ENCODE data around the gene EI24. TPM values are rescaled to one million over a fixed set of nuclear protein-coding genes. Genes with fewer than 3 reads are reported as not detected.
A peak's percentile ranks its signal among the peaks of the same experiment; 100 is the strongest.

The EI24 gene
- total RNA-seq, 2 experiments from 2014 or later = 36.3 to 36.6 TPM

- POLR2A ChIA-PET = no interaction called here
- no peak for ATAC-seq
Observed at GRCh38 chr11:125579811-125580210, 10.5 kb downstream of the EI24 start.

DNA sequence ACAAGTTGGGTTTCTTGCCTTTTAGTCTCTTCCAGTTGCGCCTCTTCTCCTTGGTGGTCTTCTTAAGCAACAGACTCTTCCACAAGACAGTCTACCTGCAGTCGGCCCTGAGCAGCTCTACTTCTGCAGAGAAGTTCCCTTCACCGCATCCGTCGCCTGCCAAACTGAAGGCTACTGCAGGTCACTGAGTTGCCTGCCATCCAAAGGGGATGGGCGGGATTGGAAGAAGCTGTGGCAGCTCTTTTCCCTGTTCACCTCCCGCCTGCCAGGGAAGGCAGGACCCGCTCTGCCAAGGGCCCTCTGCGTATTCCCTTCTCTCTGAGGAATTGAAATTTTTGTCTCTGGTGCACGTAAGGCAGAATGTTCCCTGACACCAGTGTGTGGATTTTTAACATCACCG is 14.2 kb downstream of the EI24 start:
- POLR2A ChIA-PET = no interaction called here
- Mint-ChIP-seq H3K27me3 (no peaks in the 10 kb centered on the region), H3K27ac (no peak overlapping the region), H3K36me3 (ENCODE audit: low read depth) (peaks cover 32% of the 10 kb centered on the region), H3K4me1 (peaks cover 4% of the 10 kb centered on the region), H3K4me3 (no peak overlapping the region), H3K9me3 (ENCODE audit: low read depth) (no peaks in the 10 kb centered on the region)
- CTCF ChIA-PET = no interaction called here
- DNase-seq (no peak), ATAC-seq (no peak)
- intact Hi-C loops (cut with DNase I, micrococcal nuclease) = no loop called here

More at GRCh38 chr11:125579811-125580210, 10.5 kb downstream of the EI24 start:
- Mint-ChIP-seq H3K4me3 (no peak overlapping the region), H3K9me3 (ENCODE audit: low read depth) (no peaks in the 10 kb centered on the region), H3K4me1 (no peaks in the 10 kb centered on the region), H3K27ac (no peak overlapping the region), H3K27me3 (no peaks in the 10 kb centered on the region), H3K36me3 (ENCODE audit: low read depth) (peaks cover 56% of the 10 kb centered on the region)
- CTCF ChIA-PET = interaction anchor here (0.6 kb wide), 1 partner anchor 491 kb away, joined by 3 read pairs; no protein-coding TSS in a partner anchor
- no peak for DNase-seq
- intact Hi-C loops (cut with DNase I, micrococcal nuclease) = no loop called here

GRCh38 chr11:125585487-125585886 is 16.2 kb downstream of the EI24 start:
- no peak for DNase-seq
- intact Hi-C loops (cut with DNase I, micrococcal nuclease) = no loop called here
- H3K27me3 Mint-ChIP-seq = no peaks in the 10 kb centered on the region
- H3K9me3 Mint-ChIP-seq (ENCODE audit: low read depth) = no peaks in the 10 kb centered on the region
- no peak overlapping the region for H3K4me3 Mint-ChIP-seq
- peaks cover 20% of the 10 kb centered on the region for H3K36me3 Mint-ChIP-seq (ENCODE audit: low read depth)
- ChIA-PET CTCF (interaction anchor here (0.6 kb wide), 1 partner anchor 99 kb away, joined by 3 read pairs; no protein-coding TSS in a partner anchor), POLR2A (interaction anchor here (1.4 kb wide), 1 partner anchor 16 kb away, joined by 4 read pairs; the partner anchor contains the start of gene EI24)
- no peak overlapping the region for H3K27ac Mint-ChIP-seq
- peaks cover 10% of the 10 kb centered on the region for H3K4me1 Mint-ChIP-seq
- ATAC-seq = no peak

- intact Hi-C loops (cut with DNase I, micrococcal nuclease) = no loop called here
- POLR2A ChIA-PET = interaction anchor here (0.5 to 1.4 kb wide), 3 partner anchors 12 to 651 kb away, joined by 4 to 6 read pairs (median 4); partner anchors contain the start of gene EI24
- peaks cover 16% of the 10 kb centered on the region for H3K4me1 Mint-ChIP-seq
- DNase-seq = no peak
- no peaks in the 10 kb centered on the region for H3K27me3 Mint-ChIP-seq
- no peak overlapping the region for H3K27ac Mint-ChIP-seq
- peak; percentile 68 for ATAC-seq
- H3K36me3 Mint-ChIP-seq (ENCODE audit: low read depth) = peaks cover 16% of the 10 kb centered on the region
- H3K9me3 Mint-ChIP-seq (ENCODE audit: low read depth) = no peaks in the 10 kb centered on the region
- no peak overlapping the region for H3K4me3 Mint-ChIP-seq
- CTCF ChIA-PET = interaction anchor here (0.6 to 0.7 kb wide), 2 partner anchors 16 to 190 kb away, joined by 3 read pairs; no protein-coding TSS in a partner anchor
Observed at GRCh38 chr11:125586623-125587022, 17.3 kb downstream of the EI24 start.

- DNase-seq = no peak
Observed at GRCh38 chr11:125587480-125587879, 18.2 kb downstream of the EI24 start.

DNA sequence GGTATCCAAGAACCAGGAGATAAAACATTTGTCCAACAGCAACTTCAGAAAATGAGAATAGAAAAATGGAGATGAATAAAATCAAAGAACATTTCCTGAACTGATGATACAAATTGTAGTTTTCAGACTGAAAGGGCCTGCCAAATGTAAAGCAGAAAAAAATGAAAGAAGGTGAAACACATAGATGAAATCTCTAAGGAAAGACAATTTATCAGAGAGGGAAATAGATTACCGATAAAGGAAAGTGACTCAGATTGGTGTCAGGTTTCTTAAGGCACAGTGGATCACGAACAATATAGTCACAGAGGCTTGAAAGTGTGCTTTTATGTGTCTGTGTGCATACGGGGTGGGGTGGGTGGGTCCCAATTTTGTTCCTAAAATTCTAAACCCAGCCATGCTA is 19.2 kb downstream of the EI24 start:
- Mint-ChIP-seq H3K4me3 (no peak overlapping the region), H3K4me1 (peaks cover 18% of the 10 kb centered on the region), H3K9me3 (ENCODE audit: low read depth) (no peaks in the 10 kb centered on the region), H3K36me3 (ENCODE audit: low read depth) (peaks cover 17% of the 10 kb centered on the region), H3K27ac (peak overlapping the region; percentile 17), H3K27me3 (no peaks in the 10 kb centered on the region)
- DNase-seq (no peak), ATAC-seq (no peak)
- POLR2A ChIA-PET = no interaction called here
- intact Hi-C loops (cut with DNase I, micrococcal nuclease) = no loop called here
- CTCF ChIA-PET = interaction anchor here (1.0 to 2.4 kb wide), 2 partner anchors 37 to 39 kb away, joined by 3 to 7 read pairs; no protein-coding TSS in a partner anchor

More at GRCh38 chr11:125587480-125587879, 18.2 kb downstream of the EI24 start:
- intact Hi-C loops (cut with DNase I, micrococcal nuclease) = no loop called here
- Mint-ChIP-seq H3K36me3 (ENCODE audit: low read depth) (peaks cover 16% of the 10 kb centered on the region), H3K9me3 (ENCODE audit: low read depth) (no peaks in the 10 kb centered on the region), H3K4me1 (peaks cover 17% of the 10 kb centered on the region), H3K27ac (no peak overlapping the region), H3K4me3 (no peak overlapping the region), H3K27me3 (no peaks in the 10 kb centered on the region)
- no peak for ATAC-seq
- CTCF ChIA-PET = interaction anchor here (1.0 kb wide), 1 partner anchor 38 kb away, joined by 3 read pairs; no protein-coding TSS in a partner anchor
- POLR2A ChIA-PET = no interaction called here

- intact Hi-C loops (cut with DNase I, micrococcal nuclease) = loop anchor here (1.0 to 5.0 kb wide), 9 partner anchors 22 to 691 kb away; partner anchors contain the start of genes CHEK1 (in 2 of the 2), EI24 (in 2 of the 2), HYLS1 (in 2 of the 2) and FAM118B (in 1 of the 2)
- ATAC-seq = peak; percentile 20
- Mint-ChIP-seq H3K4me3 (peak overlapping the region; percentile 97), H3K36me3 (ENCODE audit: low read depth) (peaks cover 26% of the 10 kb centered on the region), H3K9me3 (ENCODE audit: low read depth) (no peaks in the 10 kb centered on the region), H3K27ac (peak overlapping the region; percentile 95), H3K4me1 (peaks cover 44% of the 10 kb centered on the region), H3K27me3 (no peaks in the 10 kb centered on the region)
- peak; percentile 60 for DNase-seq
- CTCF ChIA-PET = interaction anchor here (1.0 to 3.9 kb wide), 4 partner anchors 21 to 638 kb away, joined by 3 to 19 read pairs (median 6); partner anchors contain the start of genes CCDC15, CHEK1 and EI24
- POLR2A ChIA-PET = interaction anchor here (0.5 to 2.7 kb wide), 7 partner anchors 11 to 969 kb away, joined by 3 to 18 read pairs (median 5); partner anchors contain the start of genes CHEK1, EI24 and TBRG1
Observed at GRCh38 chr11:125591649-125592304, 22.5 kb downstream of the EI24 start.

DNA sequence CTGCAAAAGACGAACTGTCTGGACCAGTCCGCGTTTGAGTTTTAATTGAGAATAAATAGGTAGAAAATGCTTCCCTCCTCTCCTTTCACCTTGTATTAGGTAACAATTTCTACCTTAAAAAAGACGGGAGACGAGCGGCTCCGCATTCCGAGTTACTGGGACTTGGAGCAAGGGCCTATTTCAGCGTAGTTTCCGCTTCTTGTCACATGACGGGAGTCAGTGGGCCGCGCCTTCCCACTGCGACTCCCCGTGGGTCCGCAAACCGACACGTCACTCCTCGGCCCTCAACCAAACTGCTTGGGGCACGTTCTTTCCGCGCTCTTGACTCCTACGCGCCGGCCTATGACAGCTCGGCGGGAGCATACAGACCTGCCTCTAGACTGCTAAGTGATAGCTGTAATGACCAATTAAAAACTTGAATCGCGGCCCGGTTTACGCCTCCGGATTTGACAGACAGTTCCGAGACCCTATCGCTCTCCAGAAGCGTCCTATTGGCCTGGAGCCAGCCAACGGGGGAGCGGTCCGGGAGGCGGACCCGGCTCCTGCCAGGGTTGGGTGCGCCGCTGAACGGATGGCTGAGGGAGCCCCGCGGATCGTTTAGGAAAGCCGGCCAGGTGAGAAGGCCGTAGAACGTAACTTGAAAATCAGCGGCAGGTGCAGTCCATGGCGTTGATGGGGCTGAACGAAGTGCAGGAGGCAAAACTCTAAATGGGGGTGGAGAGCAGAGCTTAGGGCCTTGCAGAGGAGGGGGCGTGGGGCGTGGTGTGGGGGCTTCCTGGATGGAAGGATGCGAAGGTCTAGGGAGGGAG is 23.2 kb downstream of the EI24 start, which contains the start of gene STT3A:
Gene STT3A (plus strand): TSS at position 548 of the 809 bp plus-strand sequence. CDS start 3,064 bp downstream, outside the sequence.
- POLR2A ChIA-PET = interaction anchor here (0.5 to 2.7 kb wide), 4 partner anchors 10 to 34 kb away, joined by 3 to 18 read pairs (median 6); partner anchors contain the start of genes CHEK1 and EI24
- intact Hi-C loops (cut with DNase I, micrococcal nuclease) = loop anchor here (1.0 to 5.0 kb wide), 9 partner anchors 23 to 690 kb away; partner anchors contain the start of genes CHEK1 (in 2 of the 2), EI24 (in 2 of the 2), HYLS1 (in 2 of the 2) and FAM118B (in 1 of the 2)
- ATAC-seq = peak; percentile 93
- DNase-seq = peak; percentile 99
- Mint-ChIP-seq H3K4me1 (peaks cover 48% of the 10 kb centered on the region), H3K27ac (peak within 1 kb of the TSS; percentile 95), H3K36me3 (ENCODE audit: low read depth) (peaks cover 33% of the 10 kb centered on the region), H3K4me3 (peak within 1 kb of the TSS; percentile 97), H3K9me3 (ENCODE audit: low read depth) (no peaks in the 10 kb centered on the region), H3K27me3 (no peaks in the 10 kb centered on the region)
- CTCF ChIA-PET = interaction anchor here (1.0 to 3.9 kb wide), 6 partner anchors 11 to 639 kb away, joined by 3 to 19 read pairs (median 6); partner anchors contain the start of genes CCDC15, CHEK1 and EI24

GRCh38 chr11:125593114-125593820 is 24.0 kb downstream of the EI24 start:
- ChIA-PET CTCF (interaction anchor here (0.7 to 3.9 kb wide), 4 partner anchors 10 to 799 kb away, joined by 3 to 19 read pairs (median 5); partner anchors contain the start of gene EI24), POLR2A (interaction anchor here (2.0 to 2.7 kb wide), 2 partner anchors 23 to 33 kb away, joined by 9 to 18 read pairs; partner anchors contain the start of genes CHEK1 and EI24)
- DNase-seq (no peak), ATAC-seq (peak; percentile 3)
- Mint-ChIP-seq H3K27ac (peak overlapping the region; percentile 95), H3K27me3 (no peaks in the 10 kb centered on the region), H3K4me3 (peak overlapping the region; percentile 97), H3K36me3 (ENCODE audit: low read depth) (peaks cover 36% of the 10 kb centered on the region), H3K4me1 (peaks cover 47% of the 10 kb centered on the region), H3K9me3 (ENCODE audit: low read depth) (no peaks in the 10 kb centered on the region)
- intact Hi-C loops (cut with DNase I, micrococcal nuclease) = loop anchor here in 1 of 2 experiments (2.0 to 5.0 kb wide), 2 partner anchors 676 to 689 kb away; partner anchors contain the start of genes FOXRED1, SRPRA and TIRAP

DNA sequence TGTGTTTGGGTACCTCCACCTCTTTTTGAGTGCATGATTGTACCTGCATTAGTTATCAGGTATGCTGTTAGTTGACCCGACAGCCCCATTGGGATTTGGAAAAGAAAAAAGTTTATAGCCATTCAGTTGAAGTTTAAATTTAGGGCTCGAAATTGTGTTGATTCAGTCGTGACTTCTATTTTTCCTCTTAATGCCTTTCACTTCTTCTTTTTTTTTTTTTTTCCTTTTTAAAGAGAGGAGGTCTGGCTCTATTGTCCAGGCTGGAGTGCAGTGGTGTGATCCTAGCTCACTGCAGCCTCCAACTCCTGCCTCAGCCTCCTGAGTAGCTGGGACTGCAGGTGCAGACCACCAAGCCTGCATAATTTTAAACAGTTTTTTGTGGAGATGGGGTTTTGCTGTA is 25.7 kb downstream of the EI24 start:
- no peak for DNase-seq
- POLR2A ChIA-PET = no interaction called here
- Mint-ChIP-seq H3K27me3 (no peaks in the 10 kb centered on the region), H3K36me3 (ENCODE audit: low read depth) (peaks cover 43% of the 10 kb centered on the region), H3K4me1 (peaks cover 38% of the 10 kb centered on the region), H3K9me3 (ENCODE audit: low read depth) (no peaks in the 10 kb centered on the region), H3K4me3 (peak overlapping the region; percentile 97), H3K27ac (peak overlapping the region; percentile 47)
- intact Hi-C loops (cut with DNase I, micrococcal nuclease) = loop anchor here in 1 of 2 experiments (5.0 kb wide), 1 partner anchor 687 kb away; the partner anchor contains the start of gene TIRAP
- CTCF ChIA-PET = interaction anchor here (0.8 to 1.2 kb wide), 2 partner anchors 25 to 61 kb away, joined by 3 read pairs; partner anchors contain the start of gene EI24
- no peak for ATAC-seq
